Small intestine (tissue), 7 donors: ENCODE results near the gene HMCN2. TPM values are rescaled to one million over a fixed set of nuclear protein-coding genes. Genes with fewer than 3 reads are reported as not detected.
"Not testable (repeated sequence)": the region's sequence is repeated elsewhere in the genome, so short reads cannot be mapped to it uniquely, and the experiment has no call there.

ENCODE experiments used
- DNase-seq, 2 donors: peaks; one replicate each; pipeline versions ENCODE4 v3.0.0 to v3.0.0-alpha.2; 2013
- FAIRE-seq: peaks from 2 replicates; lab custom pipeline; 2012; peaks lifted over from hg19 to GRCh38; lab: Jason Lieb, UNC
- H3K27ac ChIP-seq, 3 donors: one replicate each; pipeline ENCODE4 v1.5.1; 2013; ENCODE audit warnings: low read length in 2 of 3, mild to moderate bottlenecking in 2 of 3, control low read depth in 1 of 3, inconsistent platforms in 1 of 3, low read depth in 1 of 3, moderate library complexity in 1 of 3
- H3K27me3 ChIP-seq, 3 donors: one replicate each; pipeline ENCODE4 v1.6.1; 2013; ENCODE audit warnings: low read length in 3 of 3, inconsistent platforms in 1 of 3; ENCODE audit not compliant: control insufficient read depth in 3 of 3, insufficient read depth in 3 of 3
- H3K36me3 ChIP-seq, 3 donors: one replicate each; pipeline ENCODE4 v1.6.1; 2013; ENCODE audit warnings: low read length in 3 of 3, inconsistent platforms in 1 of 3, low read depth in 1 of 3, mild to moderate bottlenecking in 1 of 3, moderate library complexity in 1 of 3; ENCODE audit not compliant: control insufficient read depth in 3 of 3, insufficient read depth in 2 of 3
- H3K4me1 ChIP-seq, 3 donors: one replicate each; pipeline ENCODE4 v1.6.1; 2013; ENCODE audit warnings: low read length in 2 of 3, inconsistent platforms in 1 of 3, low read depth in 1 of 3, mild to moderate bottlenecking in 1 of 3, moderate library complexity in 1 of 3; ENCODE audit not compliant: control insufficient read depth in 3 of 3, insufficient read depth in 2 of 3
- H3K4me3 ChIP-seq, 3 donors: one replicate each; pipeline ENCODE4 v1.5.1; 2013; ENCODE audit warnings: low read length in 3 of 3, control low read depth in 1 of 3, inconsistent platforms in 1 of 3, low read depth in 1 of 3, mild to moderate bottlenecking in 1 of 3, moderate library complexity in 1 of 3
- H3K9me3 ChIP-seq, 2 donors: one replicate each; pipeline ENCODE4 v1.6.1; 2013; ENCODE audit warnings: low read depth in 1 of 2, low read length in 1 of 2; ENCODE audit not compliant: control insufficient read depth in 2 of 2, insufficient read depth in 1 of 2
- WGBS, 3 donors: extraction: QIAGEN DNeasy Blood & Tissue Kit; methylation state at CpG; one replicate each; pipeline ENCODE4 v1.1.7; 2013; 5-methylcytosine and 5-hydroxymethylcytosine counted together
- polyA plus RNA-seq, 4 donors: library from polyadenylated mRNA; stranded (reverse) in 3 of 4; unstranded in 1 of 4; fragments of 200-250 nt in 3 of 4; fragments of 120-200 nt in 1 of 4; gene quantifications; one replicate each; pipeline versions ENCODE4 v1.2.1 to v1.2.3, GENCODE V29; 2013
- donor health status: healthy with polysubstance abuse.
- donor health status: control.
- donor health status: control.
- donor health status: Bipolar disorder and iron deficiency.
- donor health status: healthy.

HMCN2 gene
- polyA plus RNA-seq, 4 donors = 1.1 to 19.4 (median 10.6) TPM; not detected in 1

GRCh38 chr9:130394814-130395470, 129.4 kb downstream of the HMCN2 start:
- Histone ChIP-seq H3K4me3 (no peak overlapping the region), H3K4me1 (peaks cover 0 to 25% (median 0%) of the 10 kb centered on the region in 3 donors), H3K27ac (no peak overlapping the region), H3K9me3 (no peaks in the 10 kb centered on the region), H3K27me3 (no peaks in the 10 kb centered on the region), H3K36me3 (peaks cover 0 to 11% (median 0%) of the 10 kb centered on the region in 3 donors)
- FAIRE-seq (no peak), DNase-seq (peak in 1 of 2 donors; percentile 11)
- 40 to 81% (median 46%) methylated on average over 19 to 23 of the region's 23 CpGs for WGBS, 3 donors

- Histone ChIP-seq H3K4me3 (no peak overlapping the region), H3K4me1 (peaks cover 0 to 23% (median 0%) of the 10 kb centered on the region in 3 donors), H3K27me3 (no peaks in the 10 kb centered on the region), H3K27ac (no peak overlapping the region), H3K36me3 (peaks cover 0 to 14% (median 0%) of the 10 kb centered on the region in 3 donors), H3K9me3 (no peaks in the 10 kb centered on the region)
- FAIRE-seq = no peak
- WGBS, 3 donors = 87 to 93% (median 92%) methylated on average over 22 to 26 of the region's 26 CpGs
- no peak for DNase-seq
These were observed 130.4 kb downstream of the HMCN2 start for GRCh38 chr9:130395810-130396435.

GRCh38 chr9:130396581-130396980, 131.0 kb downstream of the HMCN2 start:
- DNase-seq = no peak
- no peak for FAIRE-seq
- Histone ChIP-seq H3K36me3 (peaks cover 0 to 15% (median 0%) of the 10 kb centered on the region in 3 donors), H3K27ac (no peak overlapping the region), H3K4me1 (peaks cover 0 to 16% (median 0%) of the 10 kb centered on the region in 3 donors), H3K27me3 (no peaks in the 10 kb centered on the region), H3K4me3 (no peak overlapping the region), H3K9me3 (no peaks in the 10 kb centered on the region)
- 90 to 96% (median 93%) methylated on average over 4 of the region's 4 CpGs for WGBS, 3 donors

- Histone ChIP-seq H3K27ac (no peak overlapping the region), H3K4me1 (no peaks in the 10 kb centered on the region), H3K4me3 (no peak overlapping the region), H3K9me3 (no peaks in the 10 kb centered on the region), H3K27me3 (no peaks in the 10 kb centered on the region), H3K36me3 (peaks cover 0 to 19% (median 0%) of the 10 kb centered on the region in 3 donors)
- no peak for FAIRE-seq
- 40 to 73% (median 61%) methylated on average over 17 of the region's 17 CpGs for WGBS, 3 donors
- DNase-seq = no peak
These were observed 133.1 kb downstream of the HMCN2 start for GRCh38 chr9:130398487-130399240.

GRCh38 chr9:130399768-130400167, 134.2 kb downstream of the HMCN2 start:
- H3K36me3 ChIP-seq = peaks cover 0 to 22% (median 0%) of the 10 kb centered on the region in 3 donors
- H3K27me3 ChIP-seq = no peaks in the 10 kb centered on the region
- no peaks in the 10 kb centered on the region for H3K4me1 ChIP-seq
- FAIRE-seq = no peak
- no peak overlapping the region for H3K4me3 ChIP-seq
- 71 to 82% (median 82%) methylated on average over 8 of the region's 8 CpGs for WGBS, 3 donors
- no peak overlapping the region for H3K27ac ChIP-seq
- DNase-seq = no peak
- H3K9me3 ChIP-seq = no peaks in the 10 kb centered on the region

GRCh38 chr9:130400870-130401269, 135.3 kb downstream of the HMCN2 start:
- Histone ChIP-seq H3K27me3 (no peaks in the 10 kb centered on the region), H3K4me1 (no peaks in the 10 kb centered on the region), H3K4me3 (no peak overlapping the region), H3K27ac (no peak overlapping the region), H3K9me3 (no peaks in the 10 kb centered on the region), H3K36me3 (peaks cover 0 to 28% (median 0%) of the 10 kb centered on the region in 3 donors)
- FAIRE-seq = no peak
- WGBS, 3 donors = 89 to 90% (median 90%) methylated on average over 8 of the region's 8 CpGs
- DNase-seq = no peak

- DNase-seq, FAIRE-seq, H3K27me3 ChIP-seq, H3K9me3 ChIP-seq, H3K4me1 ChIP-seq, H3K27ac ChIP-seq, H3K4me3 ChIP-seq: not testable (repeated sequence)
- WGBS, 3 donors = 92 to 93% (median 93%) methylated on average over 3 of the region's 3 CpGs
- H3K36me3 ChIP-seq = peaks cover 0 to 36% (median 0%) of the 10 kb centered on the region in 3 donors
These were observed 136.2 kb downstream of the HMCN2 start for GRCh38 chr9:130401742-130402141.

- Histone ChIP-seq H3K4me1 (no peaks in the 10 kb centered on the region), H3K9me3 (no peaks in the 10 kb centered on the region), H3K27ac (no peak overlapping the region), H3K4me3 (no peak overlapping the region), H3K27me3 (no peaks in the 10 kb centered on the region), H3K36me3 (peaks cover 0 to 36% (median 0%) of the 10 kb centered on the region in 3 donors)
- DNase-seq = no peak
- WGBS, 3 donors = 84 to 91% (median 87%) methylated on average over 3 of the region's 3 CpGs
- no peak for FAIRE-seq
These were observed 136.7 kb downstream of the HMCN2 start for GRCh38 chr9:130402243-130402642.
